NCI-H187 (cell line): ENCODE measurements around the gene MTHFS.
"Not testable (repeated sequence)": the region's sequence is repeated elsewhere in the genome, so short reads cannot be mapped to it uniquely, and the experiment has no call there.

Experiments used
- DNase-seq, 2 experiments: peaks; one replicate each; lab custom pipeline; 2025; lab: John Stamatoyannopoulos, UW

MTHFS gene

DNA sequence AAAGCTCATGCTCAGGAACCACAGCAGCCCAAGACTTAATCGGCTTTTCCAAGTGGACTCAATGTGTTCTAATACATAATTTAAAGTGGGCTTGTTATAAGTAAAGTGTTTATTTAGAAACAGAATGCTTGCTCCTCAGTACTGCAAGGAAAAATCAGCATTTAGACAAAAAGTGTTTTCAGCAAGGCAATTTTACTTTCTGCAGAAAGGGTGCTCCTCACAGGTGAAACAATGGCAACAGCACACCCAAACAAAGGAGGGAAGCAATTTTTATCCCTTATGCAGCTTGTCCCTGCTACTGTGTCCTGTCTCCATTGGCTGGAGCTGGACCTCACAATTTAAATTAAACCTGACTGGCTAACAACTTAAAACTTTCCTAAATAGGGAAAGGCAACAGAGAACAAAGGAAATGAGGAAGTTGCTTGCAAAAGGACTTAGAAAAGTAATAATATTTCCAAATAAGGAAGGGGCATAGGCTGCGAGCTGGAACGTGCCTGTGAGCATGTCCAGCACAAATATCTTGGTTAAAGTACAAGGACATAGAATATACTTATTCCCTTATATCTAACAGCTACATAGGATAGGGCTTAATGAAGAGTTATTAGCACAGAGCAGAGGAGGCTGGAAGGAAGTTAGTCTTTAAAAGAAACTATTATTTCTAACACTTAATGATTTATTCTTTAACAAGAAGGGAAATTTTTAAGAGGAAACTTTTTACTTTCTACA lies 19.1 kb upstream of the MTHFS start:
- not testable (repeated sequence) for DNase-seq

DNA sequence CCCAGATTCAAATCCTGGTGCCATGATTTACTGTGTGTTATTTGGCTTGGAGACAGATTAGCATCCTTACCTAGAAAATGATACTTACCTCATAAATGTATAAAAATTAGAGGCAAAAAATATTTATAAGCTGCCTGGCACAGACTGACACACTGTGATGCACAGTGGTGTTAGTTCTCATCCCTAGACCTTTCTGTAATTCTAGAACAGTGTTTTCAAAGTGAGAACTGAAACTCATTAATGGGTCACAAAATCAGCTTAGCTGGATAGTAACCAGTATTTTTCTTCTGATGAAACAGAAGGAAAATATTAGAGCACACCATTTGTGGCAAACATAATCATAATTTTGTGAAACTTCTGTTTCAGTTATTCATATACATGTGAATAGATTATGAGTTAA lies 17.9 kb upstream of the MTHFS start:
- DNase-seq: no peak

DNA sequence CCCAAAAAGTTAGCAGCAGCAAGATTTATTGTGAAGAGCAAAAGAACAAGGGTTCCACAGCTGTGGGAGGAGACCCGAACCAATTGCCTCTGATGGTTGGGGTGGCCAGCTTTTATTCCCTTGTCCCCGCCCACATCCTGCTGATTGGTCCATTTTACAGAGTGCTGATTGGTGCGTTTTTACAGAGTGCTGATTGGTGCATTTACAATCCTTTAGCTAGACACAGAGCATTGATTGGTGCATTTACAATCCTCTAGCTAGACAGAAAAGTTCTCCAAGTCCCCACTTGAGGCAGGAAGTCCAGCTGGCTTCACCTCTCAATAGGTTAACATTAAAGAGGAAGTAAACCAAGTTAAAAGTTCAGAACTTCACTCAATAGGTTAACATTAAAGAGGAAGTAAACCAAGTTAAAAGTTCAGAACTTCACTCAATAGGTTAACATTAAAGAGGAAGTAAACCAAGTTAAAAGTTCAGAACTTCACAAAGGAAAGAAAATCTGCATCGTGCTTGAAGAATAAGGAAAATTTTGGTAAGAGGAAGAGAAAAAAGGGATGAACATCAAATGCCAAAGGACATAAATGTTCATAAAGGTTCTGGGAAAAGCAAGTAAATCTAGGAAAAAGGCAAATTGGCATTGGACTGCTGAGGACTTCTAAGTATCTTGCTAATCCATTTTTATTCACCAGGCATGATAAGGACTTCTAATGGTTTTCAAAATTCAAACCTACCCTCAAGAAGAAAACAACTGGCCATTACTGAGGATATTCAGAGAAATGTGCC lies 12.9 kb upstream of the MTHFS start:
- DNase-seq: not testable (repeated sequence)

DNA sequence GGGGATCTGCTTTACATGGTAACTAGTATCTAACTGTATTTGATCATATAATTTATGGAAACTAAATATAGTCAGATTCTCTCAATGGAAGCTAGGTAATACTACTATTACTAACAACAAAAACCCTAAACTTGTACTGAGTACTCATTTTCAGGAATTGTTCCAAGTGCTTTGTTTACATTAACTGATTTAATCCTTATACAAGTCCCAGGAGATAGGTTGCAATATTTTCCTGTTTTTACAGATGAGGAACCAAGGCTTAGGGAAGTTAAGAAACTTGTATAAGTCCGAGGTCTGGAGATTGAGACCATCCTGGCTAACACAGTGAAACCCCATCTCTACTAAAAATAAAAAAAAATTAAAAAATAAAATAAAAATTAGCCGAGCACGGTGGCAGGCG lies 7.5 kb upstream of the MTHFS start:
- no peak for DNase-seq

DNA sequence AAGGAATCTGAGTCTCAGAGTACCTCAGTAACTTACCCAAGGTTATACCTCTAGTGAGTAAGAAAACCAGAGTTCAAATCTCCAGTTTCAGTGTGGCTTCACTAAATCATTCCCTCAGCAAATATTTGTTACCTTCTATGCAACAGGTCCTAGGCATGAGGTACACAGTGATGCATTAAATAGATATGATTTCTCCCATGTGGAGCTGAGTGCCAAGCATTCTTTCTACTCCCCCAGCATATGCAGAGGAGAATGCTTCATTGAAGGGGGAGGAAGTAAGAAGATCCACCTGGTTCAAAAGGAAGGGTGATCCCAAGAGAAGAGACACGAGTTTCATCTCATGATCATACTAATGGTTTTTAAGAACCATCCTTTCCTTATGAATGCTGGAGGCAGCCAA lies 6.8 kb upstream of the MTHFS start:
- DNase-seq: no peak

DNA sequence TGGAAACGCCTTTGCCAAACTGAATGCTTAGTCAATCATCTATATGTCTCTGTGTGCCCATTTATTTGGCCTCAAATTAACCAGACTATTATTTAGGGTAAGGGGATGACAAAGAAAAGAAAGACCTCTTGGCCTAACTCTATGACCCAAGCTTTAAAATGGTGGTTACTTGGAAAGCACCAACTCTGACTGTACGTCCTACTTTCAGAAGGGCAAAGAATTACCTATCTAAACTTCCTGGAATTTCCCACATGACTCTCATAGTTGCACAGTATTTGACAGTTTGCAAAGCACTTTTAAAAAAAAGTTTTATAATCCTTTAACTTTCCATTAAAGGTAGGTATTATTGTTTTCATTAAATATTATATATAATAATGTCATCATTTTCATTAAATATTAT lies 6.3 kb upstream of the MTHFS start:
- no peak for DNase-seq

DNA sequence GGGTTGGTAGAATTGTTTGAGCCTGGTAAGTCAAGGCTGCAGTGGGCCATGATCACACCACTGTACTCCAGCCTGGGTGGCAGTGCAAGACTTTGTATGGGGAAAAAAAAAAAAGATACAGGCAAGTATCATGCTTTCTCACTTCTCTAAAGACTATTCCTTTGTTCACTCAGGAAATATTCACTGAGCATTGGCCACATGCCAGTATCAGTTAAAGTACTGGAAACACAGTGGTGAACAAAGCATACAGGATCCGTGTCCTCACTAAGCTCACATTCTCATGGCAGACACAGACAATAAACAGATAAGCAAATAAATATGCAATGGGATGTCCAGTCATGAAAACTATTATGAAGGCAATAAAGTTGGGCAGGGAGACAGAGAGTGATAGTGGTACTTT lies 5.1 kb upstream of the MTHFS start:
- no peak for DNase-seq

DNA sequence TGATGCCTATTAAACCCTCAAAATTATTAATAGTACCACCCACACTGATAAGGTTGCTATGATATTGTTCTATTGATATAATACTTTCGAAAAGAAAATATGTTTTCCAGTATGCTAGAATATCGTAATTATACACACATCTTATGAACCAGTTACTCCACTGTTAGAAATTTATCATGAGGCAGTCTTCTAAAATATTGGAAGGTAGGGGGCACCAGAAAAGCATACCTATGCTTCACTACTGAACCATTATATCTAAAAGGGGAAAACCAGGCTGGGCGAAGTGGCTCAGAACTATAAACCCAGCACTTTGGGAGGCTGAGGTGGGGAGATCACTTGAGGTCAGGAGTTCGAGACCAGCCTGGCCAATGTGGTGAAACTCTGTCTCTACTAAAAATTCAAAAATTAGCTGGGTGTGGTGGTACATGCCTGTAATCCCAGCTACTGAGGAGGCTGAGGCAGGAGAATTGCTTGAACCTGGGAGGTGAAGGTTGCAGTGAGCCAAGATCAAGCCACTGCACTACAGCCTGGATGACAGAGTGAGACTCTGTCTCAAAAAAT lies 4.1 kb upstream of the MTHFS start:
- not testable (repeated sequence) for DNase-seq

DNA sequence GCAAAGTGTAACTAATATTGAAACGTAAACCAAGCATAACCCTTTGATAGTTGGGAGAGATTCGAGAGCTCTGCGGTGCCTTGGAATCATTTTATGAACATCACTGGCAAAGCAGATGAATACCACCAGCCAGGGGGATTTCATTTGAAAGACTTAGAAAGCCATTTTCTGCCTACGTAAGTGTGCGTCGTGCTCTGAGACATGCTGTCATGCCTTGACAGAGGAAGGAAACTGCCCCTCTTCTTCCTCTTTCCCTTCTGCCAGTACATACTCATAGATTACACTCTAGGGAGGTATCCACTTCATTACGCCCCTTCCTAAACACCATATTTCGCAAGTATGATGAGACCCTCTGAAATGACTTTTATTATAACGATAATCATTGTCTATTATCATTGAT lies 3.3 kb upstream of the MTHFS start:
- DNase-seq: no peak

DNA sequence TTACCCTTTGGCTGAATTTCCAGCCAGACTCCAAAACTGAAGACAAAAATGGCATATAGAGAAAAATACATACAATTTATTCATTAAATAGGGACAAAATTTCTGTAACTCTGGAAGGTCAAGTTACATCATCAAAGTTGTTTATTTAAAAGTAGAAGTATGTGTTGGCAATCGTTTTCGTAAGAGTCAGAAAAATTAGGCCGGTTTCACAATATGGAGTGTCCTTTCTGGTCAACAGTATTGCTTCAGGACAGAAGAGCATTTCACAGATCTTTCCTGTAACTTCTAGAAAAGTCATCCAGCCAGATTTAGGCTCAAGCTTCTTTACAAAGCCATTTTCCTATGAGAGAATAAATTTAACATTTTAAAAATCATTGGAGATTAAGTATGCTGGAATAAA lies 2.0 kb upstream of the MTHFS start:
- not testable (repeated sequence) for DNase-seq

DNA sequence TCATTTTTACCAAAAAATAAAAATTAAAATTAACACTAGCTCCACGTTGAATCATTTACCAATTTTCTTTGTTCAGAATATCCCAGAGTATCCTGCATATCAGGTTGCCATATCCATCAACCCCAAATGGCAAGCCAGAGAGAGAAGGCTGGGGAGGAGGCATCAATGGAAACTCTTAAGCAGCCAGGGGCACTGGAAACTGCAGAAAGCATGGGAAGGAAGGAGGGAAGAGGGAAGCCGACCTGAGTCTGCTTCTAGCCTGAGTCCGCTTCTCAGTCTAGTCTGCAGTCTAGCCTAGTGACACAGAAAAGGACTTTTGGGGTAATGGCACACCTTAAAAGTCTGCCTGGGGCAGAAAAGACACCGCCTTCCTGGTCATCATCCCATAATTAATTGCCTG lies 1.6 kb upstream of the MTHFS start:
- no peak for DNase-seq

DNA sequence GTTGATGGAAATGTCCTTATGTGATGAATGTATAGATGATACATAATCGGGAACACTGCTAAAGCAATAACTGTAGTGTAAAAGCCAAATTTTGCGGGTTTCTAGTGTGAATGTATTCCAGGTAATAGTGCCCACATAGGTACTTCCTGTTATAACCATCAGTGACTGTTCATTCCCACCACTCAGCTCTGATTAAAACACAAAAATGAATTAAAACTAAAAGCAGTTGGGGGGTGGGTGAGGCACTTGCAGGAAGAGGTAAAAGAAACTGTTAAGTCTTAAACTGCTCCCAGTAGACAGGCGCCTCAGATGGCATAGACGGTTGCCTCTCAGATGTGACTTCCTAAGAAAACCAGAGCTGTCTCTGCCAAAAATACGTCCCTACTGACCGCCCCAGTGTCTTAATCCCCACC lies 893 bp upstream of the MTHFS start:
- DNase-seq: no peak

DNA sequence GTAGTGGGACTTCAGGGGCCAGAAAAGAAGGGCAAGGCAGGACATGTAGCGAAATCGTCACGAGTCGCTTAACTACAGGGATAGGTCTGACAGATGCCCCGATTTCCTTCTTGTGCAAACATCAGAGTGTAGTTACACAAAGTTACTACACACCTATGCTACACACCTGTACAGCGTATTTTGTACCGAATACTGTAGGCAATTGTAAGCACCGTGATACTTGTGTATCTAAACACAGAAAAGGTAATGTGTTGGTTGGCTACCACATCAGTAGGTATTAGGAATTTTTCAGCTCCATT lies 515 bp upstream of the MTHFS start:
- DNase-seq: no peak

DNA sequence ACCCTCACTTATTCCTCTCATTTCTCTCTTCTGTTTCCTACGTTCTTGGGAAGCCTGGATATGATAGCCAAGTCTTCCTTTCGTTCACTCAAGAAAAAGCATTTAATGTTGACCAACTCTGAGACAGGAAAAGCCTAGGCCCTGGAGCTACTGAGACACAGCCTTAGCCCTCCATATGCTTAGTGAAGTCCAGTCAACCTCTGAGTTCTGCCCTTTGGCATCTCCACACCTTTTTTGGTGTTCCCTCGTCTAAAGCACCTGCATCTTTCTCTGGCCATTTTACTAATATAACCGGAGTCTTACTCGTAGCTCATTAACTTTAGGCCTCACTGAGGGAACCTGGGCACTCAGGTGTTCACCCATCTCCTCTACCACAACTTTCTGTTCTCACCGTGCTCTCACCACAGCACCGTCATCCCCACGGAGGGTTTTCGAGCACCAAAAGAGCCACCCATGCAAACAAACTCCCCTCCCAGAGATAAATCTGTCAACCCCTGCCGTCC lies 632 bp downstream of the MTHFS start:
- DNase-seq: no peak

DNA sequence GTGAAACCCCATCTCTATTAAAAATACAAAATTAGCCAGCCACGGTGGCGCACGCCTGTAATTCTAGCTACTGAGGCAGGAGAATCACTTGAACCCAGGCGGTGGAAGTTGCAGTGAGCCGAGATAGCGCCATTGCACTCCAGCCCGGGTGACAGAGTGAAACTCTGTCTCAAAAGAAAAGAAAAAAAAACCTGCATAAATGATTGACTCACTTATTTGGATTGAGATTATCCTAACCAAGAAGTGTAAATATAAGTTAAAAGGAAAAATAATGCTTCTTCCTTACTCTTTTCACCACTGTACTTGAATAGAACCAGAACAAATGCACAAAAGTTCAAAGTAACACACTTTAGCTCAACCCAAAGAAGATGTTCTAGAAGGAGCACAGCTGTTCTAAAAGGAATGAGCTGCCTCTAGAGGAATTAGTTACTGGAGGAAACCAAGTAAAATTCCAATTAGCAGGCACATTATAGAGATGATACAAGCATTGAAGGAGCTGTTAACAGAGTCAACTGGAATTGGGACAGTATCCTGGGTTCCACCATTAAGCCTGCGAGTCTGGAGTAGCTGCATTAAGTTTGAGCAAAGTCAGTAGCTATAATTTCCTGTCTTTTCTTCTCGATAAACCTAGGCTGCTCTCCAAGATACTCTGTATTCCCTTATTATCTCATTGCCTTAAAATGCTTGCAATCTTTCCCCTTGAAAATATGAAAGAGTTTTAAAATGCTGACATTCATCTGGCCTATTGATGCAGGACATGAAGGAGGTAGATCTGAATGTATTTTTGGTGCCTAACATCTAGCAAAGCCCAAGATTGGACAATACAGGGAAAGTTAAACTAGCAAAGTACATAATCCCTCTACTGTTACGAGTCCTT lies 9.5 kb downstream of the MTHFS start:
- no peak for DNase-seq

DNA sequence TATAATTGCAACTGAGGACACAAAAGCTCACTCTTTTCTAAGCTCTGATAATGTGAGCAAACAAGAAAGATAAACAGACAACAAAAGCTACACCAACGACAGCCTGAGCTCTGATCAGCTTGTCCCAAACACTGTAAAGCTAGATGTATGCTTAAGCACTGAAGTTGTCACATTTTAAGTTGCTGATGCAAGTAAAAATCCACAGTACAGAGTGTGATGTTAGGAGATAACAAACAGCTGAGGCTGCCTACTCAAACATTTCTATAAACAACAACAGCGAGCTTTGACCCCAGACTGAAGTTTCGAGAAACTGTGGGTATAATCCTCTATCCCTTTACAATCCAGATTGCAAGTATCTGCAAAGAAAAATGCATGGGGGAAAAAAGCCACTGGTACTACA lies 10.7 kb downstream of the MTHFS start:
- no peak for DNase-seq

DNA sequence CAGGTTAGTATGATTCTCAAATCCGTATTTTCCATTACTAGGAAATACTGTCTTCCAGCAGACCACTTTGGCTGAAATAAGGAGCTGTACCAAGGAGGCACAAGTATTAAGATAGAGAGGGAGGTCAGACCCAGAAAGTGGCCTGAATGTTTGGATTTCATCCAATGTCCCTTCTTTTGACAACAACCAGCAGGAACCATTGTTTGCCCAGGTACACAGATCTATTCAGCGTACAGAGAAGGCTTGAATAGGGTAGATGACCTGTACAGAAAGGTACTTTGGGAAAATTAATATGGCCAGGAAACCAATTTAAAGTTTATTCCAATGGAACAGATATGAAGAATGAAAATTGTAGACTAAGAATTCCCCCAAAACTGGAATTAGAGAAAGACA lies 12.6 kb downstream of the MTHFS start:
- DNase-seq: no peak

DNA sequence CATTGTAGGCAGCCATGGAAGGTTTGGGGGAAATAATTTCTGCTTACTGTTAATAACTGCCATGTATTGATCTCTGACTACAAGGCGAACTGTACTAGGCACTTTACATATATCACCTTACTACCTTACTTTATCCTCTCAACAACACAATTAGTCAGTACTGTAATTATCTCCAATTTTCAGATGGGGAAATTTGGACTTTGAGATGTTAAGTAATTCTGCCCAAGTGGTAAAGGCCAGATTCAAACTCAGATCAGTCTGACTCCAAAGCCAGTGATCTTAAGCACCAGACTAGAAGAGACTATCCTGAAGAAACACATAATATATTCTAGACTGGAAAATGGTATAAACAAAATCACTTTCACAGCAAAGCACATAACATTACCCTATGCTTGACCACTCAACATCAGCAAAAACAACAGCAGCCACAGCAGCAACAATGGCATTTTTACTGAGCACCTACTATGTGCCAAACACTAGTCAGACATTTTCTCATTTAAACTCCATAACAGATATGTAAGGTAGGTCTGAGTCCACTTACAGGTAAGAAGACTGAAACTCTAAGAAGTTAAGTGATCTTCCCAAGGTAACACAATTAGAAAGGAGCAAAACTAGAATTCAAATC lies 13.1 kb downstream of the MTHFS start:
- no peak for DNase-seq

DNA sequence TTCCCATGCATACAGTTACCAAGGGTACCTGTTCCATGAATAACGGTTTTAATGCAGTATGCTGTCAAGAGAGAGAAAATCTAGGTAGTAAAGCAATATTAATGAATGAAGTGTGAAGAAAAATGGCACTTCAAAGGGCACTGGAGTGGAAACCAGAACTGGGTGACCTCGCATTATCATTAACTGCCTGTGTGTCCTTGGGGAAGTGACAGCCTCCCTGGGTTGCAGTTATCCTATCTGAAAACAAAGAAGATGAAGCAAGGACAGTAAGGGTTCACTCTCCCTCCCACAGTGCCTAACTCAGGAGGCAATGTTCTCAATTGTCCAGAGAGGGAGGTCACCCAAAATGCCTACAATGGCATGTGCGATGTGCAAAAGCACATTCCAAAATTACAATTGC lies 15.1 kb downstream of the MTHFS start:
- DNase-seq: no peak

DNA sequence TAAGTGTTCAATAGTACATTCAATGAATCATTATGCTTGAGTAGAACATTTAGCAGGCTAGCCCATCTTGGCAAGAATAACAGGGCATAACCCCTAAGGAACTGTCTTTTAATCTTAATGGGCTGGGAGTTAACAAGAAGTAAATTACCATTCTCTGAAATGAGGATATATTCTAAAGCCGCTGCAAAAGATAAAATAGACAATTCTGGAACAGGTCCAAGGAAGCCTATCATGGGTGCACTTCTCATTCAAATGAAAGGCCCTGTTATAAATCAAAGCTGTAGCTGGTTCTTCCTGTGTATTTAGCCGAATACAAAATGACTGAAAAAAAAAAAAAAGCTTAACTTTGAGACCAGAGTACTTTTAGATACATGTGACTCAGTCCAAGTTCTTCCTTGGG lies 15.6 kb downstream of the MTHFS start:
- no peak for DNase-seq

DNA sequence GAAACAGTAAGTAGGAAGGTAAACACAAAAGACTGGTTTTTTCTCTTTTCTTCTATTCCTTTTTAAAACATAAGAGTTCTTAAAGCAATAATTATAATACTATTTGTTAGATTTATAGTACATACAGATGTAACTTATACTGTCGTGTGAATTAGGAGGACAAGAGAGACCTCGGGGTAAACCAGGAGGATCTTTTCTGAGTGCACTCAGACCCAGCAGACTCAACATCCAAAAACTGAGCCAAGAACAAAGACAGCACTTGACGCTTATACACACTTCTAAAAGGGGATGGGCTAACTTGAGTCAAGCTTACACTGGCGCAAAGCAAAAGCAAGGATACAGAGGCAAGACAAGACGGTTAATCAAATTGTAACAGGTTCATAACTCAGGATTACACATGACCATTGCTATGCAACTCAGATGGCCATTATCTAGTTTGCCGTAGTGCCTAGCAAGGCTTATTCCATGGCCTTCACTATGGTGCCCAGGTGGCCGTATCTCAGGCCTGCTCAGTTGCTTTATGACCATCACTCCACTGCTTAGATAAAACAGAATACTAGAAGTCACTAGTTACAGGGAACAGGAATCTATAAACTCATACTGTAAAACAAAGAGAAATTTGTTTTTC lies 18.6 kb downstream of the MTHFS start:
- DNase-seq: no peak

DNA sequence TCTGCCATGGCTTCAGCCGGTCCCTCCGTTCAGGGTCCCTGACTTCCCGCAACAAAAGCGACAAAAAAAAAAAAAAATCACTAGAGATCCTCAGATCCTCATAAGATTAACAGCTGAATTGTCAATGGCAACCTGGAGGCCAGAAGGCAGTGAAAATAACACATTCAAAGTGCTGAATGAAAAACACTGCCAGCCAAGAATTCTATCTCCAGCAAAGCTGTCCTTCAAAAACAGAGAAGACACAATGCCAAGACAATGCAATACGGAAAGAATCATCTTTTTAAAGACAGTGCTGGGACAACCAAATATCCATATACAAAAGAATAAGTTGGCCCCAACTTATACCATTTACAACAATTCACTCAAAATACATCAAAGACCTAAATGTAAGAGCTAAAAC lies 21.6 kb downstream of the MTHFS start:
- no peak for DNase-seq
